ENCODE measurements around the gene PROM1.

DNA sequence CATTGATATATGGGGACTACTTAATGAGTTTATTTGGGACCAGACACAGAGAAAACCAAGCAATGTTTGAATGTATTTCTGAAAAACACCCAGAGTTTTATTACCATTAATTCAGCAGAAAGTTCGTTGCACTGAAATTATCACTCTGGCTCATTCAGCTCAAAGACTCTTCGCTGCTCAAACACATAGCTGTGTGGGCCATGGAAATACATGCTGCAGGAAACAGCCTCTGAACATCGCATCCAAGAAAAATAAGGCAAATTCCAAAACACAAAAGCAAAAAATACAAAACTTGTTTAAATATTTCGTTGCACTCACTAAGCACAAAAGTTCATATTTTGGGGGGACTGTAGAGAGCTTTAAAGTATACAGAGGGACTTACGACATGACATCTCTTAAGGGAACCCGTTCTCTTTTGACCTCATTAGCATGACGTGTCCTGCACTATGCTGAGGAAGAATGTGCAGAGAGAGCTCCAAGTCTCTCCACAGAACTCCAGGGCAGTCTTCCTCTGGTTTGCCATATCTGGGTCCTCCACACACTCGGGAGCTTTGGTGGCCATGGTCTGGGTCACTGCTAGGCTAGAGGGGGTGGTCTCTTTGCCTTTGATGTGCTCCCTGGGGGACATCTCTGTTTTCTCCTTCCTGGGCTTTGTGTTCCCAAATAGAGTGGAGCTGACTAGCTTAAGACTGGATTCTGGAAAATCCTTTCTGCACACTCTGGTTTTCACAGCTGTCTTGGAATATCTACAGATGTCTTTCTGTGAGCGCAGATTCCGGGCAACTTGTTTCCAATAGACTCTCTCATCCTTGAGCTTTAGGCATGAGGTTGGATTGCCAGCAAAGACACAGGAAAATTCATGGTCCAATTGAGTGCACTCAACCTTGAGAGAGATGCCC lies 148.1 kb downstream of the PROM1 start:
- TF ChIP-seq, protein P1, sequence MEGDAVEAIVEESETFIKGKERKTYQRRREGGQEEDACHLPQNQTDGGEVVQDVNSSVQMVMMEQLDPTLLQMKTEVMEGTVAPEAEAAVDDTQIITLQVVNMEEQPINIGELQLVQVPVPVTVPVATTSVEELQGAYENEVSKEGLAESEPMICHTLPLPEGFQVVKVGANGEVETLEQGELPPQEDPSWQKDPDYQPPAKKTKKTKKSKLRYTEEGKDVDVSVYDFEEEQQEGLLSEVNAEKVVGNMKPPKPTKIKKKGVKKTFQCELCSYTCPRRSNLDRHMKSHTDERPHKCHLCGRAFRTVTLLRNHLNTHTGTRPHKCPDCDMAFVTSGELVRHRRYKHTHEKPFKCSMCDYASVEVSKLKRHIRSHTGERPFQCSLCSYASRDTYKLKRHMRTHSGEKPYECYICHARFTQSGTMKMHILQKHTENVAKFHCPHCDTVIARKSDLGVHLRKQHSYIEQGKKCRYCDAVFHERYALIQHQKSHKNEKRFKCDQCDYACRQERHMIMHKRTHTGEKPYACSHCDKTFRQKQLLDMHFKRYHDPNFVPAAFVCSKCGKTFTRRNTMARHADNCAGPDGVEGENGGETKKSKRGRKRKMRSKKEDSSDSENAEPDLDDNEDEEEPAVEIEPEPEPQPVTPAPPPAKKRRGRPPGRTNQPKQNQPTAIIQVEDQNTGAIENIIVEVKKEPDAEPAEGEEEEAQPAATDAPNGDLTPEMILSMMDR (IDR thresholded peaks at IDR 0.05; ENCODE audit: low read length), result no peak
- no peak for TF ChIP-seq EZH2 (IDR thresholded peaks at IDR 0.05; ENCODE audit: borderline replicate concordance, low read length)

Data from OCI-LY1 (cell line).